WERI-Rb-1 (cell line): Measurements from ENCODE around the gene CHAF1B.

Source experiments
- DNase-seq: peaks from one replicate; pipeline ENCODE4 v3.0.0-alpha.2; 2020
- H3K27ac ChIP-seq: fragments of 250-450 bp; sonication (Bioruptor Pico); 2 replicates; pipeline ENCODE4 v1.5.1; 2020; ENCODE audit warnings: mild to moderate bottlenecking, moderate library complexity
- H3K27me3 ChIP-seq: fragments of 250-450 bp; sonication (Bioruptor Pico); 2 replicates; pipeline ENCODE4 v1.5.1; 2021; ENCODE audit warnings: mild to moderate bottlenecking, low read depth, moderate library complexity; ENCODE audit not compliant: insufficient read depth, severe bottlenecking
- H3K36me3 ChIP-seq: fragments of 250-450 bp; sonication (Bioruptor Pico); 2 replicates; pipeline ENCODE4 v1.5.1; 2020; ENCODE audit warnings: mild to moderate bottlenecking, moderate library complexity
- H3K4me3 ChIP-seq: 2 replicates; pipeline ENCODE4 v1.5.1; 2011; ENCODE audit warnings: low read depth, mild to moderate bottlenecking, control low read depth, low read length
- H3K9me3 ChIP-seq: fragments of 250-450 bp; sonication (Bioruptor Pico); 2 replicates; pipeline ENCODE4 v1.5.1; 2021; ENCODE audit warnings: mild to moderate bottlenecking, moderate library complexity; ENCODE audit not compliant: severe bottlenecking
- TF ChIP-seq, protein P1 (sequence below): IDR thresholded peaks from 2 replicates; pipeline ENCODE4 v1.5.1; 2011; ENCODE audit warnings: low read depth, mild to moderate bottlenecking, control low read depth, inconsistent platforms, low read length

The CHAF1B gene

DNA sequence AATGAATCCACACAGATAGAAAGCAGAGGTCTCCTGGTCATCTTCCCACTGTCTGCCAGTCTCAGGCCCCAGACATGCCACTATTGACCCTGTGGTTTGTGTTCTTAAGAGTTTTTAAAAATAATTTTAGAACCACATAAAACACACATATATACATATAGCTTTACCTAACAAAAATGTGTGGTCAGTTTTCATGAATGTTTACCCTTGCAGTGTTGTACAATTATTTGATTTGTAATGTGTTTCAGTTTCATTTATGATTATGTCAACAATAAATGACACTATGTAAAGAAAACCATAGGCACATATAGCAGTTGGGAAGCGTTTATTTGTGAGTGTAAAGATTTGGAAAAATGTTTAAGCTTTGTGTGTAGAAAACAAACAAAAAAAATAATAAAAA lies 17.1 kb downstream of the CHAF1B start:
- TF ChIP-seq, protein P1, sequence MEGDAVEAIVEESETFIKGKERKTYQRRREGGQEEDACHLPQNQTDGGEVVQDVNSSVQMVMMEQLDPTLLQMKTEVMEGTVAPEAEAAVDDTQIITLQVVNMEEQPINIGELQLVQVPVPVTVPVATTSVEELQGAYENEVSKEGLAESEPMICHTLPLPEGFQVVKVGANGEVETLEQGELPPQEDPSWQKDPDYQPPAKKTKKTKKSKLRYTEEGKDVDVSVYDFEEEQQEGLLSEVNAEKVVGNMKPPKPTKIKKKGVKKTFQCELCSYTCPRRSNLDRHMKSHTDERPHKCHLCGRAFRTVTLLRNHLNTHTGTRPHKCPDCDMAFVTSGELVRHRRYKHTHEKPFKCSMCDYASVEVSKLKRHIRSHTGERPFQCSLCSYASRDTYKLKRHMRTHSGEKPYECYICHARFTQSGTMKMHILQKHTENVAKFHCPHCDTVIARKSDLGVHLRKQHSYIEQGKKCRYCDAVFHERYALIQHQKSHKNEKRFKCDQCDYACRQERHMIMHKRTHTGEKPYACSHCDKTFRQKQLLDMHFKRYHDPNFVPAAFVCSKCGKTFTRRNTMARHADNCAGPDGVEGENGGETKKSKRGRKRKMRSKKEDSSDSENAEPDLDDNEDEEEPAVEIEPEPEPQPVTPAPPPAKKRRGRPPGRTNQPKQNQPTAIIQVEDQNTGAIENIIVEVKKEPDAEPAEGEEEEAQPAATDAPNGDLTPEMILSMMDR, result no peak
- H3K27me3 ChIP-seq, result no peaks in the 10 kb centered on the region
- H3K9me3 ChIP-seq, result no peaks in the 10 kb centered on the region
- no peak for DNase-seq
- no peak overlapping the region for H3K27ac ChIP-seq
- H3K36me3 ChIP-seq, result peaks cover 90% of the 10 kb centered on the region
- H3K4me3 ChIP-seq, result no peak overlapping the region

DNA sequence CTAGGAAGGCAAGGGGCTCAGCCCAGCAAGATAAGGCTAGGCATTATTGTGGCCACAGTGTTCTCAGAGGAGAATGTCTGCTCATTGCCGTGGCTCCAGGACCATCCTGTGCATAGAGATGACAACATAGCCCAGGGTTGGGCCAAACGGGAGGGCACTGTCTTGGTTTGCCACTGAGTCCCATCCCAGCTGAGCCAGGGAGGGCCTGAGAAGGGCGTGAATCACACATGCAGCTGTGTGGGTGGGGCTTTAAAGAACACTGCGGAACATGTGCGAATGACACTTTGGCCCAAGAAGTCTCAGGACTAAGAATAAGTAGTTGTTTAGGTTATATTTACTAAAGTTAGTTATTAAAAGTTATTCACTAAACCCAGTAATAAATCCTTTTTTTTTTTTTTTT lies 18.5 kb downstream of the CHAF1B start:
- Histone ChIP-seq H3K4me3 (no peak overlapping the region), H3K36me3 (peaks cover 90% of the 10 kb centered on the region), H3K27ac (no peak overlapping the region), H3K9me3 (no peaks in the 10 kb centered on the region), H3K27me3 (no peaks in the 10 kb centered on the region)
- TF ChIP-seq, protein P1, result no peak
- no peak for DNase-seq

DNA sequence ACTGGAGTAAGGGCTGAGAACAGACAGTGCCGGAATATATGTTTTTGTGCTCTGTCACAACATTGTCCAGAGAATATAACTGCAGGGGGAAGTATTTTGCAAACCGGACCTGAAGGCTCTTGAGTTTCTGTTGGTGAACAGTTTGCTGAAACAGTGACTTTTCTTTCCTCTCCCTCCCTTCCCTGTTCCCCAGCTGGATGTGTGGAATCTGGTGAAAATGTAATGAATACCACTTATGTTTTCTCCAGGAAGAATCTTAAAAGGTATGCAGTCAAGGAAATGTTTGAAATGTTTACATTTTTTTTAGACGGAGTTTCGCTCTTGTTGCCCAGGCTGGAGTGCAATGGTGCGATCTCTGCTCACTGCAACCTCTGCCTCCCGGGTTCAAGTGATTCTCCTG lies 23.4 kb downstream of the CHAF1B start:
- Histone ChIP-seq H3K9me3 (no peaks in the 10 kb centered on the region), H3K27me3 (no peaks in the 10 kb centered on the region), H3K27ac (no peak overlapping the region), H3K36me3 (peaks cover 93% of the 10 kb centered on the region), H3K4me3 (no peak overlapping the region)
- TF ChIP-seq, protein P1, result no peak
- DNase-seq, result no peak

DNA sequence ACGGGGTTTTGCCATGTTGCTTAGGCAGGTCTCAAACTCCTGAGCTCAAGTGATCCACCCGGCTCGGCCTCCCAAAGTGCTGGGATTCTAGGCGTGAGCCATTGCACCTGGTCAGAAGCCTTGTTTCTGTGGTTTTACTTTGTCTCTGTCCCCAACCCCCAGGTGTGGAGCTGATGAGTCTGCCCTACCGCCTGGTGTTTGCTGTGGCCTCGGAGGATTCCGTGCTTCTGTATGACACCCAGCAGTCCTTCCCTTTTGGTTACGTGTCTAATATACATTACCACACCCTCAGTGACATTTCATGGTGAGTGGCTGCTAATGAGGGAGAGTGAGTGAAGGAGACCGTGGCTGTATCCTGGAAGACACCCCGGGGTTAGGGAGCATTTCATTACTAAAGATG lies 26.1 kb downstream of the CHAF1B start:
- Histone ChIP-seq H3K4me3 (no peak overlapping the region), H3K36me3 (peaks cover 98% of the 10 kb centered on the region), H3K9me3 (no peaks in the 10 kb centered on the region), H3K27ac (no peak overlapping the region), H3K27me3 (no peaks in the 10 kb centered on the region)
- TF ChIP-seq, protein P1, result no peak
- DNase-seq, result no peak

DNA sequence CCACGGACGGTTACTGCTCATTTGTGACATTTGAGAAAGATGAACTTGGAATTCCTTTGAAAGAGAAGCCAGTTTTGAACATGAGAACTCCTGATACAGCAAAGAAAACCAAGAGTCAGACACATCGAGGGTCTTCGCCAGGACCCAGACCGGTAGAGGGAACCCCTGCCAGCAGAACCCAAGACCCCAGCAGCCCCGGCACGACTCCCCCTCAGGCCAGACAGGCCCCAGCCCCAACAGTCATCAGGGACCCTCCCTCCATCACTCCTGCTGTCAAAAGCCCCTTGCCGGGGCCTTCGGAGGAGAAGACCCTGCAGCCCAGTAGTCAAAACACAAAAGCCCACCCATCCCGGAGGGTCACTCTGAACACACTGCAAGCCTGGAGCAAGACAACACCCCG lies 27.7 kb downstream of the CHAF1B start:
- no peaks in the 10 kb centered on the region for H3K27me3 ChIP-seq
- no peak overlapping the region for H3K27ac ChIP-seq
- peaks cover 99% of the 10 kb centered on the region for H3K36me3 ChIP-seq
- TF ChIP-seq, protein P1, result no peak
- H3K9me3 ChIP-seq, result no peaks in the 10 kb centered on the region
- DNase-seq, result no peak
- no peak overlapping the region for H3K4me3 ChIP-seq

DNA sequence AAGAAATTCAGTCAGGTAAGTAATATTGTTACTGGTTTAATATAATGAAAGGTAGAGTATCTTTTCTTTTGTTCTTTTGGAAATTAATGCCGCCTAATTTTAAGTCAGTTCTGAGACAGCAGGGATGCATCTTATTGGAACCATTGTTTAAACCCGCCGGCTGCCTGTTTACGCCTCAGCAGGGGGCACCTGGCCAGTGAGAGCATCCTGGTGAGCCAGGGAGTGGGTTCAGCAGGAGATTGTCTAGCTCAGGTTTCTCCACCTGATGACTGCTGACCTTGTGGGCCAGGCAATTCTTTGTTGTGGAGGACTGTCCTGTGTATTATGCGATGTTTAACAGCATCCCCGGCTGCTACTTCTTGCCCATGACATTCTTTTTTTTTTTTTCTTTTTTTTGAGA lies 30.2 kb downstream of the CHAF1B start:
- H3K9me3 ChIP-seq, result no peaks in the 10 kb centered on the region
- peaks cover 90% of the 10 kb centered on the region for H3K36me3 ChIP-seq
- H3K27ac ChIP-seq, result no peak overlapping the region
- TF ChIP-seq, protein P1, result no peak
- no peak overlapping the region for H3K4me3 ChIP-seq
- DNase-seq, result no peak
- H3K27me3 ChIP-seq, result no peaks in the 10 kb centered on the region
